ENCODE data around the gene HS6ST3.
"Not testable (repeated sequence)": the region's sequence is repeated elsewhere in the genome, so short reads cannot be mapped to it uniquely, and the experiment has no call there.

Gene HS6ST3

DNA sequence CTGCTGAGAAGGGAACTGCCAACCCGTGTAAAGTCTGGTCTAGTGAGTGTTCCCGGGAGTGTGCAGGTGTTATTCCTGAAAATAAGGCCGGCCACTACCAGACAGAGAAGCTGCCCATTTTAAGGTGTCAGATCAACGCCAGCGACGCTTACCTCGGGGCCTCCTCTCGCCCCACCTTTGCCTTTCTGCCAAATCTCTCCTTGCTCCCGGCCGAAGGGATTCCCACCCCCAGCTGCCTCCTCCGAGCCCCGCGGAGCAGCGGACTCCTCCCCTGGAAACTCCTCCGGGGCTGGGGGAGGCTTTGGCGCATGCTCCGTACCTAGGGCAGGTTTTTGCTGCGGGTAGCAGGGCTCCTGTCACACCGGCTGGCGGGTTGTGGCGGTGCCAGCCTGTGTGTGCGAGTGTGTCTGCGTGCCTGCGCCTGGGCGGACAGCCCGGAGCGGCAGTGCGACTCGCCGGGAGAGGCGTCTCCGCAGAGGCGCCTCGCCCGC, at the start of gene HS6ST3:
TSS of gene HS6ST3 (plus strand) at position 359 of the 491 bp plus-strand sequence.
- DNase-seq (ENCODE audit: low spot score), result no peak

DNA sequence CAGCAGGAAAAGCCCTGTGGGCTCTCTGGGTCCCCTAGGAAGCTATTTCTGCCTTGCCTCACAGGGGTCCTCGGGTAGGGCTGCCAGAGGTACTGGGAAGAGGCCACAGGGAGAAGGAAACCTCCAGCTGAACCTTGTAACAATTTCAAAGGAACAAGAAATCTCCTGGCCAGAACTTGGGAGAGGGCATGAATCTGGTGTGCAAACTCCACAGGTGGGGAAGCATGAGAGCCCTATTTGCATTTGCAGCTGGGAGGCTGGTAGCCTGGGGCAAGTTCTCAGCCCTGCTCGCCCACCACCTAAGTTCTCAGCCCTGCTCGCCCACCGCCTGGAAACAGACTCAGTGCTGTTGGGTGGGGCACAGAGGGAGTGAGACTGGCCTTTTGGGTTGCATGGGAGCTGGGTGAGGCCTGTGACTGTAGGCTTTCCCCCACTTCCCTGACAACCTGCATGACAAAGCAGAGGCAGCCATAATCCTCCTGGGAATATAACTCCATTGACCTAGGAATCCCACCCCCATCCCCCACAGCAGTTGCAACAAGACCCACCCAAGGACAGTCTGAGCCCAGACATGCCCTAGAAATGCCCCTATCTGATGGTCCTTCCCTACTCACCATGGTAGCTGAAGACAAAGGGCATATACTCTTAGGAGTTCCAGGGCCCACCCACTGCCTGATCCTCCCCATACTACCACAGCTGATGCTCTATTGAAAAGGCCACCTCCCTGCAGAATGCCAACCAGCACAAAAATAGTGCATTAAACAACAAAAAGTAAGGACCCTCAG, 48.4 kb upstream of the HS6ST3 start:
- DNase-seq (ENCODE audit: low spot score), result no peak

DNA sequence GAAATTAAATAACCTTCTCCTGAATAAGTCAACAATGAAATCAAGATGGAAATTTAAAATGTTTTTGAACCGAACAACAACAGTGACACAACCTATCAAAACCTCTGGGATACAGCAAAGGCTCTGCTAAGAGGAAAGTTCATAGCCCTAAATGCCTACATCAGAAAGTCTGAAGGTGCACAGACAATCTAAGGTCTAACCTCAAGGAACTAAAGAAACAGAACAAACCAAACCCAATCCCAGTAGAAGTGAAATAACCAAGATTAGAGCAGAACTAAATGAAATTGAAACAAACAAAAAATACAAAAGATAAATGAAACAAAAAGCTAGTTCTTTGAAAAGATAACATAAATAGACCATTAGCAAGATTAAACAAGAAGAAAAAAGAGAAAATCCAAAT, 45.7 kb upstream of the HS6ST3 start:
- no peak for DNase-seq (ENCODE audit: low spot score)

DNA sequence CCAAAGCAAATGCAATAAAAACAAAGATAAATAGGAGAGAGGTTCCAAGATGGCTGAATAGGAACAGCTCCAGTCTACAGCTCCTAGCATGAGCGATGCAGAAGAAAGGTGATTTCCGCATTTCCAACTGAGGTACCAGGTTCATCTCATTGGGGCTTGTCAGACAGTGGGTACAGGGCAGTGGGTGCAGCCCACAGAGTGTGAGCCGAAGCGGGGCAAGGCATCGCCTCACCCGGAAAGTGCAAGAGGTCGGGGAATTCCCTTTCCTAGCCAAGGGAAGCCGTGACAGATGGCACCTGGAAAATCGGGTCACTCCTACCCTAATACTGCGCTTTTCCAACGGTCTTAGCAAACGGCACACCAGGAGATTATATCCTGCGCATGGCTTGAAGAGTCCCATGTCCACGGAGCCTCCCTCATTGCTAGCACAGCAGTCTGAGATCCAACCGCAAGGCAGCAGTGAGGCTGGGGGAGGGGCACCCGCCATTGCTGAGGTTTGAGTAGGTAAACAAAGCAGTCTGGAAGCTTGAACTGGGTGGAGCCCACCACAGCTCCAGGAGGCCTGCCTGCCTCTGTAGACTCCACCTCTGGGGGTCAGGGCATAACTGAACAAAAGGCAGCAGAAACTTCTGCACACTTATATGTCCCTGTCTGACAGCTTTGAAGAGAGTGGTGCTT, 43.3 kb upstream of the HS6ST3 start:
- DNase-seq (ENCODE audit: low spot score), result not testable (repeated sequence)

DNA sequence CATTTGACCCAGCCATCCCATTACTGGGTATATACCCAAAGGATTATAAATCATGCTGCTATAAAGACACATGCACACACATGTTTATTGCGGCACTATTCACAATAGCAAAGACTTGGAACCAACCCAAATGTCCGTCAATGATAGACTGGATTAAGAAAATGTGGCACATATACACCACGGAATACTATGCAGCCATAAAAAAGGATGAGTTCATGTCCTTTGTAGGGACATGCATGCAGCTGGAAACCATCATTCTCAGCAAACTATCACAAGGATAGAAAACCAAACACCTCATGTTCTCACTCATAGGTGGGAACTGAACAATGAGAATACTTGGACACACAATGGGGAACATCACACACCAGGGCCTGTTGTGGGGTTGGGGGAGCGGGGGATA, 39.0 kb upstream of the HS6ST3 start:
- DNase-seq (ENCODE audit: low spot score), result not testable (repeated sequence)

DNA sequence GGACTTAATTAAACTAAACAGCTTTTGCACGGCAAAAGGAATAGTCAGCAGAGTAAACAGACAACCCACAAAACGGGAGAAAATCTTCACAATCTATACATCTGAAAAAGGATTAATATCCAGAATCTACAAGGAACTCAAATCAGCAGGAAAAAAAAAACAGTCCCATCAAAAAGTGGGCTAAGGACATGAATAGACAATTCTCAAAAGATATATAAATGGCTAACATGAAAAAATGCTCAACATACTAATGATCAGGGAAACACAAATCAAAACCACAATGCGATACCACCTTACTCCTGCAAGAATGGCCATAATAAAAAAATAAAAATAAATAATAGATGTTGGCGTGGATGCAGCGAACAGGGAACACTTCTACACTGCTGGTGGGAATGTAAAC, 38.4 kb upstream of the HS6ST3 start:
- DNase-seq (ENCODE audit: low spot score), result not testable (repeated sequence)

DNA sequence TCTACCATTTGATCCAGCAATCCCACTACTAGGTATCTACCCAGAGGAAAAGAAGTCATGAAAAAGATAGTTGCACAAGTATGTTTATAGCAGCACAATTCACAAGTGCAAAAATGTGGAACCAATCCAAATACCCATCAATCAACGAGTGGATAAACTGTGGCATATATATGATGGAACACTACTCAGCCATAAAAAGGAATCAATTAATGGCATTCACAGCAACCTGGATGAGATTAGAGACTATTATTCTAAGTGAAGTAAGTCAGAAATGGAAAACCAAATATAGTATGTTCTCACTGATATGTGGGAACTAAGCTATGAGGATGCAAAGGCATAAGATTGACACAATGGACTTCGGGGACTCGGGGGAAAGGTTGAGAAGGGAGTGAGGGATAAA, 38.0 kb upstream of the HS6ST3 start:
- DNase-seq (ENCODE audit: low spot score), result not testable (repeated sequence)

DNA sequence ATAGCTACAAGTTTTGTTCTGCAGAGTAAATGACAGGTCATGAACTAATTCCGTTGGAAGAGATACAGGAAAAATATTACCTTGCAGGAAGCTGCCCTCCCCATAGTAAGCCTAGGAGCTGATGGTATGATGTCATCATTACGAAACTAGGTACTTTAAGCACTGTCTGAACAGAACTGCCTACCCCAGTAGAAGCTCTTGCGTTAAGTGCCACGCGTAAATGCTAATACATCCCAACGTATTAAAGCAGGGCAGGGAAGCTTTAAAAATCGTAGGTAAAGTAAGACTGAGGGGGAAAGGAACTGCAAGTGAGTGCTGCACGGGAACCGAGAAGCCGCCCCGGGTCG, 37.3 kb upstream of the HS6ST3 start:
- peak; percentile 54 for DNase-seq (ENCODE audit: low spot score)

DNA sequence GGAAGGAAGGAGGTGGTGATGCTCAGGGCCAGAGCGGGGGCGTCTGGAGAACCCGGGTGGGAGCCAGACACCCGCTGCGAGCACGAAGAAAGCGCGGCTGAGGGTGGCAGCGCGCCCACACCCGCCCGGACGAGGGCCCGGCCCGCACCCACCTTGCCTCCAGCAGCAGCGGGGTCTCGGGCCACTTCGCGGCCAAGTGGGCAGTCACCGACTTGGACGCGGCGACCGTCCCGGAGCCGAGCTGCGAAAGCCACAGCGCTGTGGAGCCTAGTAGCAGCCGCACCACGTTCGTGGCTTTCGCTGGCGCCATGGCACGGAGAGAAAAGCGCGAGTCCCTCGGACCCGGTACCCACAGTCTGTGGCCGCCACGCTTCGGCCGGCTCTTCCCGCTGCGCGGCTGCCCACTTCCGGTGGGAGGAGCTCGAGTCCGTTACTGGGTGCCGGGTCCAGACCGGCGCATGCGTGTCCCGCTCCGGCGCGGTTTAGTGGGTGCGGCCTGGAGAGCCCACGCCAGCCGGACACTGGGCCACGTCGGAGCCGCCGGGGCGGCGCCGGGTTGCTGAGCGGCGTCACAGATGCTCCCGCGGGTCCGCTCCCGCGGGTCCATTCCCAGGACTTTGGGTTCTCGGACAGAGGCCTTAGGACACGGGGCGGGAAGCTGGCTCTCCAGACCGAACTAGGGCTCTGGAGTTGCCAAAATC, 36.8 kb upstream of the HS6ST3 start, which contains the start of gene UGGT2:
TSS of gene UGGT2 (minus strand) at position 399 of the 701 bp plus-strand sequence. CDS start at position 310, 89 bp downstream.
- DNase-seq (ENCODE audit: low spot score), result peak; percentile 100

DNA sequence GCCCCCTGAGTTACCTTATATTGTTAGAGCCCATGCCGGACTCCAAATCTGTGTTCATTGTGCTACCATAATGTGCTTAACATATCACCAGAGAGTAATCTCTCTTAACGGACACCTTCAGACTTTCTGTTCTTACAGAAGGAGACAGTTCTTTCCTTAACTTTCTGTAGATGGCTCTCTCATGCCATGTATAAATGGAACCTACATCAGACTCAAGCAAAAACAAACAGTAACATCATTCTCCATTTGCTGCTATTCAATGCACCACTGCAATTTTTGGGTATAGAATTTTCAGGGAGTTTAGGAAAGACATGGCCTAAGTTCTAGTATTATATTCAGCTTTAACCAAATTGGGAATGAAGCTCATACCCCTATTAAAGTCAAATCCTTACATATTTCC, 24.1 kb upstream of the HS6ST3 start:
- no peak for DNase-seq (ENCODE audit: low spot score)

DNA sequence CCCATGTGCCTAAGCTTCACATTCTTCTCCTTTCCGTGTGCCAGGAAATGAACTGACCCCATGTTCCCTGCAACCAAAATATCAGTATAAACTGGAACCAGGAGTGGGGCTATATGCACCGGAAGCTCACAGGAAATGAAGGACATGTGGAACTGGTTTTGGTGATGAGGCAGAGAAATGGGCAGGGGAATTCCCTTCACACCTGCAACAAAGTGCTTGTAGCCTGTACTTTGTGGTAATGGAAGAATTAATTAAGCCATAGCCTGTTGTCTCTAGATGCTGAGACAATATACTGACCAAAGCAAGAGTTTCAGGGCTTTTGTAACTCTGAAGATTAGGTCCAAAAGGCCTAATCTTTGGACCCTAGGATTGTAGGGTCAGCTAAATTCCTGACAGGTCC, 21.2 kb upstream of the HS6ST3 start:
- DNase-seq (ENCODE audit: low spot score), result no peak

DNA sequence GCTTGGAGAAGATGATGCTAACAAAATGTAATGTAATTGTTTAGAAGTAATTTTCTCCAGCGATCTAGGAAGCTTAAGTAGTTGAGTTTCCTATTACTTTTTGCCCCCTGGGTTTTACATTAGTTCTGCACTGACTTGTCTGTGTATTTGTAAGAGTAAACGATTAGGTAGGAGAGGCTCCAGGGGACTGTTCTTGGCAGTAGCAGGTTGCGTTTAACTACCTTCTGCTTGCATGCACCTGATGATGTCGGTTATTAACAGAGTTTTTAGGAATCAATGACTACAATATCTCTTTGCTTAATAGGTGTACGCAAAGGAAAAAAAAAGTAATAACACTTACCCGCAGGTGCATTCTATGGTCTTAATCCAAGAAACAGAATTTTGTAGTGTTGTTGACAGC, 18.4 kb upstream of the HS6ST3 start:
- DNase-seq (ENCODE audit: low spot score), result no peak

DNA sequence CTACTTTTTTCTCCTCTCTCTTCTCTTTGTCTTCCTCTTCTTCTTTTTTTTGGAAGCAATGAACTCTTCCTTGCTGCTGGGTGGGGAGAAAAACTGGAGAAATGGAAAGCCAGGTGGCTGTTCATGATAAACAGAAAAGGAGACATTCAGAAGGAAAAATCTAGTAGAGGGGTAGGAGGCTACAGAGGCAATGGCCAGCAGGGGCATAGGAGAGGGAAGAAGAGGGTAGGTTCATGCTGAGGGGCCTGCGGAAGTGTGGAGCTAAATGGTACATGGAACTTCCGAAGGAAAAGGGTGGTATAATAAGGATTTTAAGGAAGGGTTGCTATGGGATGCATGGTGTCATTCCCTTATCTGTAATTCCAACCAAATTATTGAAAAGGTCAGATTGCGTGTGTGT, 17.5 kb upstream of the HS6ST3 start:
- no peak for DNase-seq (ENCODE audit: low spot score)

DNA sequence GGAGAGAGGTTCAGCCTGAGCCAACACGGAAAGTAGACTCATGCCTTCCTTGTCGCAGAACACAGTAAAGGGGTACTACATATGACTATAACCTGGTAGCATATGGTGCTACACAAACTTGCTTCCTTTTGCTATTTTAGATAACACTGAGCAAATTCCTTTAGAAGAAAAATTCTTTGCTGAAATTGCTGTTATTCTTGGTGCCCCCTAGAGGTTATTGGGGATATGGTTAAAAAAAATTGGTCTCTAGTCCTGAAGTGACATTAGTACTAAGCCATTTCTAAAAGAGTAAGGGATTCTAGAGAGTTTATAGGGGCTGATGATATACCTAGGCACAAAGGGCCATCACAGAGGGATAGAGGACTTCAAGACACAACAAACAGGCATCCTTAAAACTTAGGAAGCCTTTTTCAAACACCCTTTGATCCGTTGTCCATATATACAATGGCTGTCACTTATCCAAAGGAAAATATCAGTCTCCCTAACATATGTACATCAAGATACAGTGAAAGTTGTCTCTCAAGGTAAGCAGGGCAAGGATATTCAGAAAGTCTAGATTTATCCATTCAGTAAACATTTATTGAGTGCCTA, 13.9 kb upstream of the HS6ST3 start:
- DNase-seq (ENCODE audit: low spot score), result peak; percentile 52

DNA sequence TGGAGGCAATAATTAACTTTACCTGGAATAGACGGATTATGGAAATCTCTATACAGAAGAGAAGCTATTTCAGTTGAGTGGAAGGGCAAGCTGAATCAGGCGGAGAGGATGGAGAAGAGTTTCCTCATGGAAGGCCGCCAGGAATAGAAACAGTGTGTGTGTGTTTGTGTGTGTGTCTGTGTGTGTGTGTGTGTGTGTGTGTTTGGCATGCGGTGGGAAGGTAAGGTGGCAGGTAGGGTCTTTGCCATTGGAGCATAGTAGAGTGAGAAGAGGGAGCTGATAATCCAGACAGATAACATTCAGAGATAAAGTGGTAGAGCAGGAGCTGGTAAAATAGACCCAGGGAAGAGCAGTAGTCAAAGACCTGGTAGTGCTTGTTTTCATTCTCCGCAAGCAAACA, 9.2 kb upstream of the HS6ST3 start:
- no peak for DNase-seq (ENCODE audit: low spot score)

DNA sequence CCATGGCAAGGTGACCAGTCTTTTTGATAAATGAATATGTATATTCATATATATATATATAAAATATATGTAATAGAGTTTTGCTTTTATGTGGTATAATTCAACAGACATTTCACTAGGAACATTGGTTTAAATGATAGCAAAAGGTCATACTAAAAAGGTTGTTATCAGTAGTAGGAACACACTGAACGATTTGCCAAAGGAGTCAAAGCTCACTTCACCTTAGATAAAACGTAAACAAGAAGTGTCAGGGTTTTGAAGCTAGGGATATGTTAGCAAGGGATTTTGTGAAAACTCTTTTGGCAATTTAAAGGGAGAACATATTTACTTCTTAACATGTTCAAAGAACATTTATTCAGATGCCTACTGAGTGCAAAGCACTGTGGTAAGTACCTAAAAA, 8.0 kb upstream of the HS6ST3 start:
- DNase-seq (ENCODE audit: low spot score), result no peak

DNA sequence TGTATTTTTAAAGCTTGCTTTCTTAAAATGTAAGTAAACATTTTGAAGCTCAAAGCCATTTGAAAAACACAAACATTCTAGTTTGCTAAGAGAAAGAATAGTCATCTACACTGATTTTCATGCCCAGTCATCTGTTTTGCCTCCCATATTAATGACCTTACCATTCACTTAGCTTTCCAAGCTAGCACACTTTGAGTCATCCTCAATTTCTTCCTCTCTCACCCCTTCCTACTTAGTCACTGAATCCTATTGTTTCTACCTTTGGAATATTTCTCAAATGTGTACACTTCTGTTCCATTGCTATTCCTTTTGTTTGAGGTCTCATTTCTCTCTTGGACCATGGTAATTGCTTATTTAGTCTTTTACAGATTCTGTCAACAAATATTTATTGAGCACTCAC, 7.3 kb upstream of the HS6ST3 start:
- DNase-seq (ENCODE audit: low spot score), result no peak

DNA sequence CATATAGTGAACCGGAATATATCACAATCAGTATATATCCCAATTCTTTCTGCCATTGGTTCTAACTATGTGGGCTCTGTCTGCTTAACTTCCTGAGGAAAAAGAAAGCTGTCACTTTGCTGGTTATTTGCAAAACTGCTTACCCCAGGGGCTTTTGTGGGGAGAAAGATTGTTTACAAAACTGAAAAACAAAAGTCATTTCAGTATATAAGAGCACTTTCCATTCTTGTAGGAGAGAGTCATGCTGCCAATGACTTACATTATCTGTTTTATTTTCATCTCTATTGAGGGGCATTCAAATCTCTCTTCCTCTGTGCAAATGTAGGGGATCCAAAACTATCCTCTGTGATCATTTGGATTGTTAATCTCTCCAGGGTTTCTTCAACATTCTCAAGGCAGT, 3.2 kb upstream of the HS6ST3 start:
- DNase-seq (ENCODE audit: low spot score), result no peak

DNA sequence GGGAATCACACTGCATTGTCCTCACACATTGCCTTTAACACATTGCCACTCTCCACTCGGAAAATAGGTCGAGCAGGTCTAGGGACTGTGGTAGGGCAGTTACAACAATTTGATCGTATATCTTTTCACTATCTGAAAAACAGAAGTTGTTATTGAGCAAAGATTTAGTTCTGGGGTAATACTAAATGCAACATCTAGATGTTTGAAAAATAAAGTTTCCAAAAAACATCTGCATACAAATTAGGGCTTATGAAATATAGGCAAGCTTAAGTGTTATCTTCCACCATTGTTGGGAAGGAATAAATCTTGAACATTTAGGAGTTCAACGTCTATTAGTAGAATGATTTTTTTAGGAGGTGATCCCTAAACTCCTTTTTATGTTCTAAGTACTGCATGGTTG, 768 bp upstream of the HS6ST3 start:
- no peak for DNase-seq (ENCODE audit: low spot score)

DNA sequence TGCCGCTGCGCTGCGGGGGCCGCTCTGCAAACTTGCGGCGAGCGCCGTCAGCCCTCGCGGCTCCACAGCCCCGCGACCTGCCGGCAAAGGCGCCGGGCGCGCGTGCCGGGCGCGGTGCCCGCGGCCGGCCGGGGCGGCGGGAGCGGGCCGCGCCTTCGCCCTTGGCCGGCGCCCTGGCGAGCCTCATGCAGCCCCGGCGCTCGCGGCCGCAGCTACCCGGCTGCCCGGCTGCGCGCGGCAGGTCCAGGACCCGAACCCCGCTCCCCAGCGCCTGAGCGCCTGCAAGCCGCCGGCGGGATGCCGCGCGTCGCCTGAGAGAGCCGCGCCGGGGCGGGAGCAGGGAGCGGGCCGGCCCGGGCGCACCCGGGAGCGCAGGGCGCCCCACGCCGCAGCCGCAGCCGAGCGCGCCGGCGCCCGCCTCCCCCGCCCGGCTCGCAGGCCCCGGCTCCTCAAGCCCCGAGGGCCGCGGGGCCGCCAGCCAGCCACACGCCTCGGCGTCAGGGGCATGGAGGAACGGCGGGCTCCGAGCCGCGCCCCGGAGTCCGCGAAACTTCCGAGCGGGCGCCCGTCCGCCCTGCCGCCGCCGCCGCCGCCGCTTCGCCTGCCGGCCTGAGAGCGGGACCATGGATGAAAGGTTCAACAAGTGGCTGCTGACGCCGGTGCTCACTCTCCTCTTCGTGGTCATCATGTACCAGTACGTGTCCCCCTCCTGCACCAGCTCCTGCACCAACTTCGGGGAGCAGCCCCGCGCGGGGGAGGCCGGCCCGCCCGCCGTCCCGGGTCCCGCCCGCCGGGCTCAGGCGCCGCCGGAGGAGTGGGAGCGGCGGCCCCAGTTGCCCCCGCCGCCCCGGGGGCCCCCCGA, 564 bp downstream of the HS6ST3 start:
- DNase-seq (ENCODE audit: low spot score), result peak; percentile 60
